K562 (cell line): ENCODE data around the gene MRPL55. TPM values are rescaled to one million over a fixed set of nuclear protein-coding genes. Genes with fewer than 3 reads are reported as not detected.

ENCODE experiments used
- CREB3L1 ChIP-seq: fragments of 450-650 bp; IDR thresholded peaks from 2 replicates; pipeline ENCODE4 v1.6.1; 2014; ENCODE audit warnings: low read depth, mild to moderate bottlenecking, moderate library complexity, borderline replicate concordance
- EP400 ChIP-seq: fragments of 450-650 bp; IDR thresholded peaks from 2 replicates; pipeline ENCODE4 v1.6.1; 2017; ENCODE audit warnings: antibody characterized with exemption, mild to moderate bottlenecking, moderate library complexity
- HNRNPL ChIP-seq: fragments of 200-400 bp; formaldehyde crosslinking; IDR thresholded peaks from 2 replicates; pipeline ENCODE4 v1.6.1; 2017; ENCODE audit warnings: low read depth, mild to moderate bottlenecking, low read length
- HNRNPUL1 ChIP-seq: fragments of 200-400 bp; formaldehyde crosslinking; IDR thresholded peaks from 2 replicates; pipeline ENCODE4 v1.6.1; 2017; ENCODE audit warnings: low read length
- KDM5B ChIP-seq: fragments of 200-600 bp; sonication (generic); IDR thresholded peaks from 2 replicates; pipeline ENCODE4 v1.6.1; 2012; ENCODE audit warnings: low read depth, mild to moderate bottlenecking, moderate library complexity, low read length, control low read depth, inconsistent platforms; ENCODE audit not compliant: insufficient replicate concordance
- MAFK ChIP-seq: IDR thresholded peaks from 2 replicates; pipeline ENCODE4 v1.6.1; 2011; ENCODE audit warnings: low read length, improper control_type of control experiment
- MCM5 ChIP-seq: fragments of 450-650 bp; IDR thresholded peaks from 2 replicates; pipeline ENCODE4 v1.6.1; 2016; ENCODE audit warnings: low read depth
- MNT ChIP-seq, 2 experiments: fragments of 450-650 bp; conservative IDR thresholded peaks; 2 replicates each; pipeline ENCODE4 v1.6.1; 2017; ENCODE audit warnings: mild to moderate bottlenecking in 2 of 2, moderate library complexity in 2 of 2
- PHB2 ChIP-seq: fragments of 450-650 bp; IDR thresholded peaks from 2 replicates; pipeline ENCODE4 v1.6.1; 2017; ENCODE audit warnings: low read depth
- POLR2B ChIP-seq: fragments of 450-650 bp; IDR thresholded peaks from 2 replicates; pipeline ENCODE4 v1.6.1; 2018; ENCODE audit warnings: low read depth; ENCODE audit not compliant: partially characterized antibody
- POLR2G ChIP-seq: fragments of 200-400 bp; formaldehyde crosslinking; IDR thresholded peaks from 2 replicates; pipeline ENCODE4 v1.6.1; 2017; ENCODE audit warnings: low read depth, mild to moderate bottlenecking, antibody characterized with exemption, low read length, moderate library complexity
- POLR3A ChIP-seq: IDR thresholded peaks from 2 replicates; pipeline ENCODE4 v1.6.1; 2011; ENCODE audit warnings: borderline replicate concordance, mild to moderate bottlenecking, moderate library complexity; ENCODE audit not compliant: insufficient read length, insufficient read depth; ENCODE audit errors: extremely low read depth
- PTTG1 ChIP-seq: fragments of 450-650 bp; IDR thresholded peaks from 2 replicates; pipeline ENCODE4 v1.6.1; 2016; ENCODE audit warnings: low read depth, mild to moderate bottlenecking, missing genetic modification characterization, missing compliant biosample characterization
- RBFOX2 ChIP-seq: fragments of 200-400 bp; formaldehyde crosslinking; IDR thresholded peaks from 2 replicates; pipeline ENCODE4 v1.6.1; 2017; ENCODE audit warnings: low read depth, mild to moderate bottlenecking, low read length, moderate library complexity
- ZNF197 ChIP-seq: fragments of 200-800 bp; sonication (Bioruptor generic); IDR thresholded peaks from 2 replicates; pipeline ENCODE4 v1.6.1; 2016; ENCODE audit warnings: low read depth, missing genetic modification characterization, missing compliant biosample characterization
- ZNF253 ChIP-seq: fragments of 250-450 bp; sonication (Bioruptor Pico); conservative IDR thresholded peaks from 2 replicates; pipeline ENCODE4 v1.6.1; 2021; ENCODE audit warnings: mild to moderate bottlenecking
- polyA plus RNA-seq, 8 experiments: library from polyadenylated mRNA; depleted of rRNA in 4 of 8; stranded (reverse) in 5 of 8; unstranded in 3 of 8; fragments of >200 nt; fragmentation: Nextera tagmentation in 2 of 8; fragmentation: Illumina TruSeq in 1 of 8; extraction: Ambion mirVana in 2 of 8; extraction: Trizol in 1 of 8; gene quantifications; 2 replicates each; pipeline versions ENCODE4 v1.2.1 to v1.2.3, GENCODE V29; 2011 to 2014; ENCODE audit warnings: inconsistent platforms in 1 of 8, missing spikeins in 1 of 8
- total RNA-seq, 7 experiments: library from RNA; depleted of rRNA in 6 of 7; stranded (reverse); fragments of >200 nt in 6 of 7; fragmentation: Illumina TruSeq in 2 of 7; extraction: Trizol in 2 of 7; gene quantifications; 2 replicates each; pipeline versions ENCODE4 v1.2.1 to v1.2.3, GENCODE V29; 2011 to 2021; ENCODE audit warnings: low replicate concordance in 1 of 7

MRPL55 gene
- total and polyA plus RNA-seq, 9 of the 15 experiments (the other 6 are each of a cell fraction or from before 2014, with no cell fraction given) = 34.9 to 228 (median 81.0) TPM

- TF ChIP-seq POLR2G (0 out of 2 replicates have a peak, but pooled peaks have one; percentile 21), PHB2 (no peak), POLR3A (no peak), CREB3L1 (peak; percentile 10; the same call in 1 of the 2 replicates), KDM5B (peak; percentile 58), HNRNPUL1 (no peak), RBFOX2 (peak; percentile 58), MAFK (no peak), HNRNPL (no peak), PTTG1 (tag) (no peak), ZNF253 (CRISPR knock-in tag) (no peak), MNT (conservative IDR thresholded peaks at IDR 0.05) (0 out of 4 replicates have a peak, but pooled peaks of 1 of the 2 experiments have one; percentile 18), POLR2B (peak; percentile 1), EP400 (no peak), MCM5 (no peak), ZNF197 (CRISPR knock-in tag) (no peak)
These were observed 35.3 kb upstream of the MRPL55 start (continued) for GRCh38 chr1:228144193-228144992.
